ENCODE measurements around the gene TMEM134. TPM values are rescaled to one million over a fixed set of nuclear protein-coding genes. Genes with fewer than 3 reads are reported as not detected.
A peak's percentile ranks its signal among the peaks of the same experiment; 100 is the strongest.

TMEM134 gene
- total and polyA plus RNA-seq, 10 of the 15 experiments (the other 5 are each of a cell fraction or from before 2014, with no cell fraction given): 1.6 to 93.8 (median 27.8) TPM

GRCh38 chr11:67468759-67469507 lies at the start of gene TMEM134 (continued):
- TF ChIP-seq ZBED1 (IDR thresholded peaks at IDR 0.05; ENCODE audit: borderline replicate concordance) (0 out of 2 replicates have a peak, but pooled peaks have one; percentile 51), RCOR1 (conservative IDR thresholded peaks at IDR 0.05; ENCODE audit: low read depth, low read length) (no peak), TCF3 (IDR thresholded peaks at IDR 0.05; ENCODE audit: borderline replicate concordance, insufficient read depth, low read depth, low read length) (0 out of 2 replicates have a peak, but pooled peaks have one; percentile 42), EZH2 (IDR thresholded peaks at IDR 0.05; ENCODE audit: borderline replicate concordance, control insufficient read depth, low read depth, low read length) (no peak), CHD2 (IDR thresholded peaks at IDR 0.05; ENCODE audit: borderline replicate concordance, low read depth, low read length) (peak; percentile 54; the same call in 1 of the 2 replicates), RB1 (IDR thresholded peaks at IDR 0.05; ENCODE audit: borderline replicate concordance) (peak; percentile 45; the same call in 1 of the 2 replicates), E2F8 (IDR thresholded peaks at IDR 0.05; ENCODE audit: low read depth, partially characterized antibody) (no peak), POLR2AphosphoS5 (IDR thresholded peaks at IDR 0.05; ENCODE audit: low read length) (peak; percentile 77; the same call in 1 of the 2 replicates), TCF12 (IDR thresholded peaks at IDR 0.05; ENCODE audit: low read depth, low read length) (0 out of 2 replicates have a peak, but pooled peaks have one; percentile 42), NRF1 (conservative IDR thresholded peaks at IDR 0.05; ENCODE audit: low read depth, low read length) (peak; percentile 6; the same call in 1 of the 2 replicates), BRCA1 (IDR thresholded peaks at IDR 0.05; ENCODE audit: low read depth, low read length) (no peak), KLF5 (IDR thresholded peaks at IDR 0.05; ENCODE audit: partially characterized antibody) (no peak), BCLAF1 (IDR thresholded peaks at IDR 0.05) (no peak), NFXL1 (IDR thresholded peaks at IDR 0.05; ENCODE audit: borderline replicate concordance) (no peak), ZNF217 (IDR thresholded peaks at IDR 0.05) (no peak), KDM1A (IDR thresholded peaks at IDR 0.05; ENCODE audit: borderline replicate concordance) (no peak), CTCF (IDR thresholded peaks at IDR 0.05 in 2 of 3, conservative IDR thresholded peaks at IDR 0.05 in 1 of 3; ENCODE audit: control insufficient read depth in 2 of 3, extremely low read depth in 1 of 3, insufficient read depth in 1 of 3, low read depth in 3 of 3, low read length in 3 of 3) (peak; percentile 45 to 76 (median 64)), ZSCAN29 (IDR thresholded peaks at IDR 0.05) (no peak), IKZF2 (IDR thresholded peaks at IDR 0.05) (no peak; a peak in 1 of 4 replicates), PML (IDR thresholded peaks at IDR 0.05; ENCODE audit: low read length) (no peak; the same call in 1 of the 2 replicates), SREBF1 (IDR thresholded peaks at IDR 0.05; ENCODE audit: low read length) (no peak), MTA3 (IDR thresholded peaks at IDR 0.05; ENCODE audit: borderline replicate concordance, low read length) (no peak), BCL11A (IDR thresholded peaks at IDR 0.05; ENCODE audit: low read depth, low read length) (no peak), TARDBP (IDR thresholded peaks at IDR 0.05; ENCODE audit: borderline replicate concordance) (no peak)

Data from GM12878 (cell line).